Measurements from ENCODE around the gene SLC1A7.

Gene SLC1A7

GRCh38 chr1:53091841-53092645, 50.4 kb downstream of the SLC1A7 start:
- no peak for DNase-seq (ENCODE audit: low read depth in 3 of 3, low spot score in 1 of 3)

DNA sequence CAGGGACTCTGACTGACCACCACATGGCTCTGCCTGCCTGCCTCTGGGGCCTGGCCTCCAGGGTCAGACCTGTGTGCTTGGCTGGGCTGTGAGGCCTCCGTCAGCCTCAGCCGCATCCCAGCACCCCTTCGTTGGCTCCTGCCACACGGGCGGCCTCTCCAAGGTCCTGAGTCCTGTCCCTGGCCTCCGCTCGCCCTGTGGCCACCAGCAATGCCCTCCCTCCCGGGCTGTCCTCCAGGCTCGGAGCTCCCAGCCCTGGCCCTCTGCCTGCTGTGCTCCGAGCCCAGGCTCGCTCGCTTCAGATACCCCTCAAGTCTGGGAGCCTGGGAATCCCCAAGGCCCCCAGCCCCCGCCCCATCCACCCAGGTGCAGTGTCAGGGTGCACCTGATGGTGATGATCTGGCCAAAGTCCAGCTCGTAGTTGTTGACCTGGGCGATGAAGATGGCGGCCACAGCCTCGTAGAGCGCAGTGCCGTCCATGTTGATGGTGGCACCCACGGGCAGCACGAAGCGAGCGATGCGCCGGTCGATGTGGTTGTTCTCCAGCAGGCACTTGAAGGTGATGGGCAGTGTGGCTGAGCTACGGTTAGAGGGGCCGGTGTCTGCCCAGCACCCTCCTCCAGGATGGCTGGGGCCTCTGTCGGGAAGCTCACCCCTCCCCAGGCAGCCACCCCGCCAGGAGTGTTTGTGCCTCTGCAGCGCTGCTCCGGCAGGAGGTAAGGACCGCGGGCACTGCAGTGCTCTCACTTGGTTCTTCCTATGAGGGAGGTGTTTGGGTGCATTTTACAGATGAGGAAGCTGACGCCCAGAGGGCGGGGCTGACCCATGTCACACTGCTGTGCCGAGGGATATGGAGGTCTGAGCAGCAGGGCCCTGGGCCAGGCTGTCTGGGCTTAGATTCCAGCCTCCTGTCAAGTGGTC, 52.0 kb downstream of the SLC1A7 start:
- no peak for DNase-seq (ENCODE audit: low read depth in 3 of 3, low spot score in 1 of 3)

DNA sequence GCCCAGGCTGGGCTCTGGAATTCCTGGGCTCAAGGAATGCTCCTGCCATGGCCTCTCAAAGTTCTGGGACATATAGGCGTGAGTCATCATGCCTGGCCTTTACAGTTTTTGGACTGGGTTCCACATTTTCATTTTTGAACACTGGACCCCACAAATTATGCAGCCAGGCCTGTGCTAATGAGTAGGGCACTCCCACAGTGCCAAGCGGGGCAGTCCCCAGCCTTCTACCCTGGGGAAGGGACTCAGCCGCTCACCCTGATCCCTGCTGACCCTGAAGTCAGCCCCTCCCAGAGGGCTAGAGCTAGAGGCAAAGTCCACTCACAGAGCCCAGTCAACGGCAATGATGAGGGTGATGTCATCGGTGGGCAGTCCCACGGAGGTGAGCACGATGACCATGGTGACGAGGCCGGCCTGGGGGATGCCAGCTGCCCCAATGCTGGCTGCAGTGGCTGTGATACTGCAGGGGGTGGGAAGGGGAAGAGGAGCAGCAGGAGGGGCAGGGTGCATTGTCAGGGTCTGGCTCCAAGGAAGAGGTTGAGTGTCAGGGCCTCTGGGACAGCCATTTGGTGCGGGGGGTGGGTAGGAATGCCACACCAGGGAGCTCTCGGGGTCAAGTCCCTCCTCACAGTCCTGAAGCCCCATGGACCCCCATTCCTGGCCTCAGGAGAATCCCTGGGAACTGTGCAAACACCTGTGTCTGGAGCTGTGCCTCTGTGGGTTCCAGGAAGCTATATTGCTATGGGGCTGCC, 52.8 kb downstream of the SLC1A7 start:
- no peak for DNase-seq (ENCODE audit: low read depth in 3 of 3, low spot score in 1 of 3)

- no peak for DNase-seq (ENCODE audit: low read depth in 3 of 3, low spot score in 1 of 3)
These were observed 53.7 kb downstream of the SLC1A7 start for GRCh38 chr1:53088616-53089300.

DNA sequence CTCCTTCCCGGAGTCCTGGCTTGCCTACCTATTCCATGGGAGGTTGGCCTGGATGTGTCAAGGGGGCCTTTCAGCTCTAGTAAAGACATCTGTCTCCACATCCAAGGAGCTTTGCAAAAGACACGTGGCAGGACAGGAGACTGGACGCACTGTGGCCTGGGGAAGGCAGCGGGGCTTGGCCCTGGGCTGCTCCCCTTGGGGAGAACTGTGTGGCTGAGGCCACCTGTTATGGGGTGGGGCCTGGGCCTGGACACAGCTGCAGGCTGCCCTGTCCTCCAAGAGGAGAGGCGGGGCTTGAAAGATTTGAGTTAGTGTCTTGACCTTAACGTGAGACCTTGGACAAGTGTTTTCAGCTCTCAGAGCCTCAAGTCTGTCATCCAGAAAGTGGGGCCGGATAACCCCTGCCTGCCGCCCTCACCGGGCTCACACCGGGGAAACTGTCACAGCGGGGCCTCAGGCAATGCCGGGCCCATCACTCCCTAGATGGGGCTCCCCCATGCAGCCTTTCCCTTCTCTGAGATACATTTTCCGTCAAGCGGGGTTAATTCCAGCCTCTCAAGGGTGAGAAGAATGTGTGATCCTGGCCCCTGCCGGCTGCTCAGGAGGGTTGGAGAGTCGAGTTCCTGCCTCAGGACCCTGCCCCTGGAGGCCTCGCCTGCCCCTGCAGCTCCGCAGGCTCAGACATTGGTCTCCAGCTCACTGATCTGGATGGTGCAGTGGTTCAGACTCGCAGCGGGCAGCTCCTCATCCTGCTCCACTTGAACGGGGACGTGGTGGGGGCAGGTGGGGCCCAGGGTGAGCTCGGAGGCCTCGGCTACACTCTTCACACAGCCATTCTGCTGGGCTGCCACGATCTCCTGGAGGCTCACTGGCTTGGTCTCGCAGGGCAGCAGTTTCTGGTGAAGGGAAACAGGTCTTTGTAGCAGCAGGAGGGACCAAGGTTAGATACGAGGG, 54.8 kb downstream of the SLC1A7 start:
- DNase-seq (ENCODE audit: low read depth in 3 of 3, low spot score in 1 of 3) = no peak

- DNase-seq (ENCODE audit: low read depth in 3 of 3, low spot score in 1 of 3) = no peak
These were observed 55.9 kb downstream of the SLC1A7 start for GRCh38 chr1:53086491-53087070.

DNA sequence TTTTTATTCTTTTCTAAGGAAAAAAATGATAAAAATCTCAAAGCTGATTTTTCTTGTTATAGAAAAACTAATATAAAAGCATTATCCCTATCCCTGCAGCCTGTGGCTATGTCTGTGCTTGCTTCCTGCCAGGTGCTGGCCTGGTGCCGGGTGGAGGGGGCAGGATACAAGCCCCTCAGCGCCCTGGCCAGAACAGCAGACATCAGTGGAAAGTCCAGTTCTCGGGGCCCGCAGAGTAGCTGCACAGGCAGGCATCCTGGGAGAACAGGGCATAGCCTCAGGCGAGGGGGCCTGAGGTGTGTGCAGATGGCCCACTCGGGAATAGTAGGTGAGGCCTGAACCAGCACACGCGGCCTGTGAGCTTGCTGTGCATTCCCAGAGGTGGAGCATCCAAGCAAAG, 57.0 kb downstream of the SLC1A7 start:
- no peak for DNase-seq (ENCODE audit: low read depth in 3 of 3, low spot score in 1 of 3)

DNA sequence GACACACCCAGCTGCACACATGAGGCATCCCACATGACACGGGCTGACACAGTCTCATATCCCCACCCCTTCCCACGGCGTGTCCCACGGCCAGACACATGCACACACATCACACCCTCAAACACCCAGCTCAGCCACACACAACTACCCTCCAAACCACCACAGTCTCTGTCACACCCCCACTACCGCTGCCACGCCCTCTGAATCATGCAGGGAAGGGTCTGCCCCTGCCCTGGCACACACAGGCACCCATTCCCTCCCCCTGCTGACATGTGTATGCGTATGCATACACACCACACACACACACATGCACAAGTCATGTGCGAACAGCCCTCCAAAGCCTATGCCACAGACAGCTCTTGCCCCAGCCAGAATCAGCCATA, 57.9 kb downstream of the SLC1A7 start:
- DNase-seq (ENCODE audit: low read depth in 3 of 3, low spot score in 1 of 3) = no peak

GRCh38 chr1:53083636-53084588, 58.5 kb downstream of the SLC1A7 start:
- no peak for DNase-seq (ENCODE audit: low read depth in 3 of 3, low spot score in 1 of 3)

DNA sequence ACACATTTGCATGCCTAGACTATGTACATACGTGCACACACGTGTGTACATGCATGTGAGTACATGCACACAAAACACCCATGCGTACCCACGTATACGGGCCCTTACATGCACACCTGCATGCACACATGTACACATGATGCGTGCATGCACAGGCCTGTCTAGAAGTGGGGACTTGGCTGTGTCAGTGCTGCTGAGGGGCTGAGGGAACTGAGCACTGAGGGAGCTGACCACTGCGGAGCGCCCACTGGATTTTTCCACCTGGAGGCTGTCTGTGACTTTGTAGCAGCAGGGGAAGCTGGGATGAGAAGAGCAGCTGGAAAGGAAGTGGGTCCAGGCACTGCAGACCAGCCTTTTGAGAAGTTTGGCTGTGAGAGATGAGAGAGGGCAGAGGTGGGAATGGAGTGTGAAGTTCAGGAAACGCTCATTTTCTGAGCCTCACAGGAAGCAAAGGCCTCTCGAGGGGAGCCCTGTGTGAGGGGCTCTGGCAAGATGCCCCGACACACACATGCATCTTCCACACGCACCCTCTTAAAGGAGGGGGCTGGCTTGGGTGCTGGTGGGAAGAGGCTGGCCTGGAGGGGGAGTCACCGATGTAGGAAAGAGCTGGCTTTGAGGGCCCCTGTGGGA, 59.5 kb downstream of the SLC1A7 start:
- no peak for DNase-seq (ENCODE audit: low read depth in 3 of 3, low spot score in 1 of 3)

GRCh38 chr1:53081384-53082066, 60.9 kb downstream of the SLC1A7 start:
- DNase-seq (ENCODE audit: low read depth in 3 of 3, low spot score in 1 of 3) = no peak

DNA sequence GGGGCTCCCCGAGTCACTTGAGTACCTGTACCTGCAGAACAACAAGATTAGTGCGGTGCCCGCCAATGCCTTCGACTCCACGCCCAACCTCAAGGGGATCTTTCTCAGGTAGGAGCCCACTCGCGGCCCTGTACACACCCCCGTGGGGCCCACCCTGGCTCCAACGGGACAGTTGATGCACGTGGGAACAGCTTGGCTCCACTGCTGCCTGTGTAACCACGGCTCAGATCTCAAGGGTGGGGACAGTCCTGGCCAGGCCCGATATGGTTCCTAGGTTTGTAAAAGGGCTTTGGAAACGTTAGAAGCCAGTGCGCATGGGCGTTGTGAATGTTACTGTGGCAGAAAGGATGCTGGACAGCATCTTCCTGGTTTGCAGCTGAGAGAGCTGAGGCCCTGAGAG, 61.7 kb downstream of the SLC1A7 start:
- DNase-seq (ENCODE audit: low read depth in 3 of 3, low spot score in 1 of 3) = no peak

- no peak for DNase-seq (ENCODE audit: low read depth in 3 of 3, low spot score in 1 of 3)
These were observed 62.4 kb downstream of the SLC1A7 start for GRCh38 chr1:53080041-53080440.

- no peak for DNase-seq (ENCODE audit: low read depth in 3 of 3, low spot score in 1 of 3)
These were observed 63.2 kb downstream of the SLC1A7 start for GRCh38 chr1:53079251-53079650.

DNA sequence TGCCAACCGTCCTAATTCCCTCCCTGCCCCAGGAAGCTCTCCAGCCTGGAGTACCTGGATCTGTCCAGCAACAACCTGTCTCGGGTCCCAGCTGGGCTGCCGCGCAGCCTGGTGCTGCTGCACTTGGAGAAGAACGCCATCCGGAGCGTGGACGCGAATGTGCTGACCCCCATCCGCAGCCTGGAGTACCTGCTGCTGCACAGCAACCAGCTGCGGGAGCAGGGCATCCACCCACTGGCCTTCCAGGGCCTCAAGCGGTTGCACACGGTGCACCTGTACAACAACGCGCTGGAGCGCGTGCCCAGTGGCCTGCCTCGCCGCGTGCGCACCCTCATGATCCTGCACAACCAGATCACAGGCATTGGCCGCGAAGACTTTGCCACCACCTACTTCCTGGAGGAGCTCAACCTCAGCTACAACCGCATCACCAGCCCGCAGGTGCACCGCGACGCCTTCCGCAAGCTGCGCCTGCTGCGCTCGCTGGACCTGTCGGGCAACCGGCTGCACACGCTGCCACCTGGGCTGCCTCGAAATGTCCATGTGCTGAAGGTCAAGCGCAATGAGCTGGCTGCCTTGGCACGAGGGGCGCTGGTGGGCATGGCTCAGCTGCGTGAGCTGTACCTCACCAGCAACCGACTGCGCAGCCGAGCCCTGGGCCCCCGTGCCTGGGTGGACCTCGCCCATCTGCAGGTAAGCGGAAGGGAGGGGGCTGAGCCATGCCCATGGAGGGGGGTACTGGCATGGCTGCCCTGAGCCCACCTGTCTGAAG, 63.9 kb downstream of the SLC1A7 start:
- no peak for DNase-seq (ENCODE audit: low read depth in 3 of 3, low spot score in 1 of 3)

DNA sequence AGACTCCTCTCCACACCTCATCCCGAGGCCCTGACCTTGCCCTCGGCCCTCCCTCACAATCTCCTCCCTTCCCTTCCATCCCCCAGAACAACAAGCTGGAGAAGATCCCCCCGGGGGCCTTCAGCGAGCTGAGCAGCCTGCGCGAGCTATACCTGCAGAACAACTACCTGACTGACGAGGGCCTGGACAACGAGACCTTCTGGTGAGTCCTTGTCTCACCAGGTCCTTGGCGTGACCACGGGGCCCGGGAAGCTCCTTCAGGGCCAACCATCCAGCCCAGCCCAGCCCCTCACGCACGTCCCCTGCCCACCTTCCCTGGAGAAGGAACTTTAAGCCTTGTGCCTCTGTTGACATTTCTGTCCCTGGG, 64.9 kb downstream of the SLC1A7 start:
- no peak for DNase-seq (ENCODE audit: low read depth in 3 of 3, low spot score in 1 of 3)

Measured in stimulated activated CD4-positive, alpha-beta T cell treated with anti-CD3 and anti-CD28 coated beads, TNF-alpha, amount 100 ng/mL, for 1 hour (primary cell).